COR-L47 (cell line): ENCODE results near the gene APOBEC3H.

Experiments used
- DNase-seq: peaks from one replicate; lab custom pipeline; 2025; lab: John Stamatoyannopoulos, UW

APOBEC3H gene

GRCh38 chr22:39110631-39111561 lies 13.9 kb downstream of the APOBEC3H start:
- DNase-seq = no peak

GRCh38 chr22:39114112-39114511 lies 17.1 kb downstream of the APOBEC3H start:
- DNase-seq = no peak

- no peak for DNase-seq
These were observed 18.5 kb downstream of the APOBEC3H start for GRCh38 chr22:39115570-39115969.

- no peak for DNase-seq
These were observed 19.1 kb downstream of the APOBEC3H start for GRCh38 chr22:39115977-39116621.

- DNase-seq = peak; percentile 27
These were observed 20.6 kb downstream of the APOBEC3H start for GRCh38 chr22:39117585-39118191.

GRCh38 chr22:39120983-39121382 lies 23.9 kb downstream of the APOBEC3H start:
- no peak for DNase-seq

- DNase-seq = no peak
These were observed 25.9 kb downstream of the APOBEC3H start for GRCh38 chr22:39122772-39123470.

- no peak for DNase-seq
These were observed 26.9 kb downstream of the APOBEC3H start for GRCh38 chr22:39123751-39124581.

- no peak for DNase-seq
These were observed 28.6 kb downstream of the APOBEC3H start for GRCh38 chr22:39125622-39126021.

GRCh38 chr22:39128508-39128907 lies 31.5 kb downstream of the APOBEC3H start:
- no peak for DNase-seq

- DNase-seq = no peak
These were observed 32.0 kb downstream of the APOBEC3H start for GRCh38 chr22:39129081-39129480.

GRCh38 chr22:39129746-39130145 lies 32.7 kb downstream of the APOBEC3H start:
- DNase-seq = no peak

GRCh38 chr22:39130152-39130704 lies 33.2 kb downstream of the APOBEC3H start:
- no peak for DNase-seq

- no peak for DNase-seq
These were observed 34.1 kb downstream of the APOBEC3H start for GRCh38 chr22:39130892-39131855.

GRCh38 chr22:39132281-39132680 lies 35.2 kb downstream of the APOBEC3H start:
- DNase-seq = no peak

GRCh38 chr22:39132871-39133524 lies 36.0 kb downstream of the APOBEC3H start:
- no peak for DNase-seq

- no peak for DNase-seq
These were observed 36.8 kb downstream of the APOBEC3H start for GRCh38 chr22:39133871-39134270.

- no peak for DNase-seq
These were observed 37.5 kb downstream of the APOBEC3H start for GRCh38 chr22:39134366-39135091.
